C4-2B (cell line): ENCODE results near the gene SHISA9.

ENCODE experiments used
- ZFX ChIP-seq: fragments of 450-650 bp; IDR thresholded peaks from 2 replicates; pipeline ENCODE4 v1.6.1; 2017
- TF ChIP-seq, protein P1 (sequence below): fragments of 450-650 bp; conservative IDR thresholded peaks from 2 replicates; pipeline ENCODE4 v1.5.1; 2017; ENCODE audit warnings: mild to moderate bottlenecking

DNA sequence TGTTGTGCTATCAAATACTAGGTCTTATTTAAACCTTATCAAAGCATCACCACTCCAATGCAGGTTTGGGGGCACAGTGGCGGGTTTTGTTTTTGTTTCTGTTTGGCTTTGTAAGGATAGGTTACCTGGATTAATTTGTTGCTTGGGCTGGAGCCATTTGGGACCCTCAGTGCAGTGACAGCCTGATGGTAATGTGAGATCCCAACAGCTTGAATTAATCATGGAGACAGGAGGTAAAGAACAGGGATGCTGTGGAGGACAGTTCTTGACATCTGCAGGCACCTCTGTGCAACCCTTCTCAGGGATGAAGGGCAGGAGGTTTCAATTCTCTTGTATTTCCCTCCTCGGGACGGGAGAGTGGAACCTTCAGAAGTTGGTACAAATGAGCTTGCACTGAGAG is 40.5 kb downstream of the SHISA9 start:
- TF ChIP-seq, protein P1, sequence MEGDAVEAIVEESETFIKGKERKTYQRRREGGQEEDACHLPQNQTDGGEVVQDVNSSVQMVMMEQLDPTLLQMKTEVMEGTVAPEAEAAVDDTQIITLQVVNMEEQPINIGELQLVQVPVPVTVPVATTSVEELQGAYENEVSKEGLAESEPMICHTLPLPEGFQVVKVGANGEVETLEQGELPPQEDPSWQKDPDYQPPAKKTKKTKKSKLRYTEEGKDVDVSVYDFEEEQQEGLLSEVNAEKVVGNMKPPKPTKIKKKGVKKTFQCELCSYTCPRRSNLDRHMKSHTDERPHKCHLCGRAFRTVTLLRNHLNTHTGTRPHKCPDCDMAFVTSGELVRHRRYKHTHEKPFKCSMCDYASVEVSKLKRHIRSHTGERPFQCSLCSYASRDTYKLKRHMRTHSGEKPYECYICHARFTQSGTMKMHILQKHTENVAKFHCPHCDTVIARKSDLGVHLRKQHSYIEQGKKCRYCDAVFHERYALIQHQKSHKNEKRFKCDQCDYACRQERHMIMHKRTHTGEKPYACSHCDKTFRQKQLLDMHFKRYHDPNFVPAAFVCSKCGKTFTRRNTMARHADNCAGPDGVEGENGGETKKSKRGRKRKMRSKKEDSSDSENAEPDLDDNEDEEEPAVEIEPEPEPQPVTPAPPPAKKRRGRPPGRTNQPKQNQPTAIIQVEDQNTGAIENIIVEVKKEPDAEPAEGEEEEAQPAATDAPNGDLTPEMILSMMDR, result no peak
- no peak for TF ChIP-seq ZFX
